IMR-90 (cell line): ENCODE results near the gene CDK6. TPM values are rescaled to one million over a fixed set of nuclear protein-coding genes. Genes with fewer than 3 reads are reported as not detected.

ENCODE experiments used
- ATAC-seq: fragments of 200-7000 bp; cut with Tn5 transposase; 2 replicates; pipeline ENCODE4 v1.9.1; 2020; ENCODE audit warnings: low read depth, mild to moderate bottlenecking, moderate library complexity
- BruUV-seq: library from RNA; stranded (reverse); fragments of 400-500 nt; replicated peaks from 2 replicates; lab custom pipeline; 2021; lab: Mats Ljungman, UMichigan
- CTCF ChIA-PET: fragments of 300-600 bp; formaldehyde crosslinking; extraction: SDS; loops from one replicate; lab custom pipeline; 2021; ENCODE audit warnings: antibody characterized with exemption; lab: Yijun Ruan, JAX
- POLR2A ChIA-PET: fragments of 300-600 bp; sonication (Branson Sonifier 250); formaldehyde crosslinking; loops from one replicate; lab custom pipeline; 2022; ENCODE audit warnings: antibody characterized with exemption; ENCODE audit not compliant: unreplicated experiment; lab: Charles Lee
- DNase-seq: peaks from one replicate; pipeline ENCODE4 v3.0.0; 2013
- H2AFZ ChIP-seq: replicated peaks from 2 replicates; pipeline ENCODE3; 2013; ENCODE audit warnings: low read length, mild to moderate bottlenecking; ENCODE audit not compliant: poor library complexity
- H2AK5ac ChIP-seq: 2 replicates; pipeline ENCODE4 v1.6.1; 2013; ENCODE audit warnings: low read depth, low read length, inconsistent platforms
- H2AK9ac ChIP-seq: replicated peaks from 2 replicates; pipeline ENCODE3; 2013; ENCODE audit warnings: mild to moderate bottlenecking, low read depth, low read length, moderate library complexity; ENCODE audit not compliant: poor library complexity
- H2BK120ac ChIP-seq: 2 replicates; pipeline ENCODE4 v1.6.1; 2013; ENCODE audit warnings: low read depth, low read length, inconsistent platforms
- H2BK15ac ChIP-seq: 3 replicates; pipeline ENCODE4 v1.6.1; 2013; ENCODE audit warnings: low read depth, low read length, inconsistent platforms
- H2BK20ac ChIP-seq: 2 replicates; pipeline ENCODE4 v1.6.1; 2013; ENCODE audit warnings: low read depth, mild to moderate bottlenecking, inconsistent platforms, low read length, moderate library complexity
- H2BK5ac ChIP-seq: 2 replicates; pipeline ENCODE4 v1.6.1; 2013; ENCODE audit warnings: mild to moderate bottlenecking, low read depth, low read length, inconsistent platforms; ENCODE audit not compliant: poor library complexity, severe bottlenecking
- H3K14ac ChIP-seq: replicated peaks from 2 replicates; pipeline ENCODE4 v1.6.1; 2013; ENCODE audit warnings: low read depth, low read length, inconsistent platforms
- H3K18ac ChIP-seq: 2 replicates; pipeline ENCODE4 v1.6.1; 2013; ENCODE audit warnings: low read depth, low read length, control low read depth
- H3K23ac ChIP-seq: 2 replicates; pipeline ENCODE4 v1.6.1; 2013; ENCODE audit warnings: low read depth, low read length, inconsistent platforms
- H3K27ac ChIP-seq: 2 replicates; pipeline ENCODE4 v1.5.1; 2013; ENCODE audit warnings: mild to moderate bottlenecking, control low read depth, low read length; ENCODE audit not compliant: insufficient read depth
- H3K27me3 ChIP-seq: 2 replicates; pipeline ENCODE4 v1.6.1; 2013; ENCODE audit warnings: low read length; ENCODE audit not compliant: control insufficient read depth, insufficient read depth
- H3K36me3 ChIP-seq: 2 replicates; pipeline ENCODE4 v1.6.1; 2013; ENCODE audit warnings: low read length, mixed read lengths; ENCODE audit not compliant: control insufficient read depth, insufficient read depth
- H3K4ac ChIP-seq: 2 replicates; pipeline ENCODE4 v1.6.1; 2013; ENCODE audit warnings: low read depth, low read length, inconsistent platforms
- H3K4me1 ChIP-seq: 2 replicates; pipeline ENCODE4 v1.6.1; 2013; ENCODE audit warnings: low read length, mixed read lengths; ENCODE audit not compliant: control insufficient read depth, insufficient read depth
- H3K4me2 ChIP-seq: 2 replicates; pipeline ENCODE4 v1.6.1; 2013; ENCODE audit warnings: low read depth, mild to moderate bottlenecking, control low read depth, low read length, moderate library complexity
- H3K4me3 ChIP-seq: 2 replicates; pipeline ENCODE4 v1.5.1; 2013; ENCODE audit warnings: low read depth, mild to moderate bottlenecking, control low read depth, low read length, moderate library complexity; ENCODE audit not compliant: insufficient read depth
- H3K56ac ChIP-seq: 2 replicates; pipeline ENCODE4 v1.6.1; 2013; ENCODE audit warnings: low read length, inconsistent platforms; ENCODE audit not compliant: insufficient read depth; ENCODE audit errors: extremely low read depth
- H3K79me1 ChIP-seq, 2 experiments: 2 replicates each; pipeline ENCODE4 v1.6.1; 2013; ENCODE audit warnings: low read length in 2 of 2, inconsistent platforms in 1 of 2, low read depth in 1 of 2
- H3K9ac ChIP-seq: 2 replicates; pipeline ENCODE4 v1.6.1; 2013; ENCODE audit warnings: low read depth, low read length, control low read depth
- H3K9me1 ChIP-seq: 2 replicates; pipeline ENCODE4 v1.6.1; 2013; ENCODE audit warnings: low read length, inconsistent platforms; ENCODE audit not compliant: insufficient read depth
- H3K9me3 ChIP-seq: 2 replicates; pipeline ENCODE4 v1.6.1; 2013; ENCODE audit warnings: low read length; ENCODE audit not compliant: control insufficient read depth, insufficient read depth
- H4K20me1 ChIP-seq: 2 replicates; pipeline ENCODE4 v1.6.1; 2013; ENCODE audit warnings: low read length, inconsistent platforms; ENCODE audit not compliant: insufficient read depth
- H4K5ac ChIP-seq: 2 replicates; pipeline ENCODE4 v1.6.1; 2013; ENCODE audit warnings: mild to moderate bottlenecking, low read depth, low read length, control low read depth
- H4K8ac ChIP-seq, 2 experiments: 2 replicates each; pipeline ENCODE4 v1.6.1; 2013; ENCODE audit warnings: low read depth in 2 of 2, low read length in 2 of 2, control low read depth in 1 of 2, inconsistent platforms in 1 of 2
- H4K91ac ChIP-seq: 2 replicates; pipeline ENCODE4 v1.6.1; 2013; ENCODE audit warnings: low read depth, low read length, inconsistent platforms; ENCODE audit not compliant: insufficient read depth
- BHLHE40 ChIP-seq: fragments of 150-350 bp; IDR thresholded peaks from 2 replicates; pipeline ENCODE4 v1.6.1; 2016; ENCODE audit warnings: mild to moderate bottlenecking, low read depth, low read length
- CEBPB ChIP-seq: IDR thresholded peaks from 2 replicates; pipeline ENCODE4 v1.6.1; 2012; ENCODE audit warnings: low read depth, low read length, improper control_type of control experiment
- CHD1 ChIP-seq: IDR thresholded peaks from 2 replicates; pipeline ENCODE4 v1.6.1; 2012; ENCODE audit warnings: low read depth, low read length, improper control_type of control experiment
- CTCF ChIP-seq: conservative IDR thresholded peaks from 2 replicates; pipeline ENCODE4 v1.5.1; 2012; ENCODE audit warnings: mild to moderate bottlenecking, low read depth, low read length, improper control_type of control experiment
- FOS ChIP-seq: fragments of 150-350 bp; IDR thresholded peaks from 2 replicates; pipeline ENCODE4 v1.6.1; 2016; ENCODE audit warnings: low read depth, low read length
- MAFK ChIP-seq: IDR thresholded peaks from 2 replicates; pipeline ENCODE4 v1.6.1; 2012; ENCODE audit warnings: low read depth, low read length, improper control_type of control experiment
- RAD21 ChIP-seq: IDR thresholded peaks from 2 replicates; pipeline ENCODE4 v1.6.1; 2012; ENCODE audit warnings: low read length, improper control_type of control experiment
- RFX5 ChIP-seq: IDR thresholded peaks from 2 replicates; pipeline ENCODE4 v1.8.0; 2012; ENCODE audit warnings: low read depth, mild to moderate bottlenecking, low read length, moderate library complexity
- SMC3 ChIP-seq: fragments of 150-350 bp; IDR thresholded peaks from 2 replicates; pipeline ENCODE4 v1.6.1; 2016; ENCODE audit warnings: low read depth, mild to moderate bottlenecking, antibody characterized with exemption, low read length, moderate library complexity
- WGBS, 2 experiments: methylation state at CpG; one replicate each; pipeline versions ENCODE4 v1.1.5 to v1.1.7; 2013; ENCODE audit warnings: missing lambda C conversion rate in 2 of 2; ENCODE audit not compliant: insufficient read length in 1 of 2; ENCODE audit errors: extremely low coverage in 2 of 2; 5-methylcytosine and 5-hydroxymethylcytosine counted together
- dilution Hi-C: fragments of 300-500 bp; cut with HindIII; formaldehyde crosslinking; loops from one replicate; pipeline ENCODE4 v1.14.3; 2018; ENCODE audit warnings: low sequenced_read_pairs; ENCODE audit not compliant: unreplicated experiment
- in situ Hi-C: fragments of 300-500 bp; cut with MboI; formaldehyde crosslinking; loops from 3 replicates; pipeline ENCODE4 v1.14.3; 2019; ENCODE audit warnings: low sequenced_read_pairs, inconsistent platforms, mixed read lengths
- intact Hi-C: fragments of 100-400 bp; cut with micrococcal nuclease; formaldehyde crosslinking; loops from 2 replicates; pipeline ENCODE4 v1.10.0; 2022
- polyA plus RNA-seq, 3 experiments: library from polyadenylated mRNA; depleted of rRNA; stranded (reverse); fragments of >200 nt; gene quantifications; 2 replicates each; pipeline ENCODE4 v1.2.3, GENCODE V29; 2012; ENCODE audit warnings: low replicate concordance in 1 of 3
- total RNA-seq: library from RNA; depleted of rRNA; stranded (reverse); fragments of >200 nt; gene quantifications from 2 replicates; pipeline ENCODE4 v1.2.3, GENCODE V29; 2012
- TF ChIP-seq, protein P1 (sequence below): fragments of 150-350 bp; IDR thresholded peaks from 2 replicates; pipeline ENCODE4 v1.6.1; 2017; ENCODE audit warnings: mild to moderate bottlenecking, antibody characterized with exemption, low read length, low read depth
- TF ChIP-seq, protein P2 (sequence below): fragments of 150-350 bp; IDR thresholded peaks from 2 replicates; pipeline ENCODE4 v1.6.1; 2016; ENCODE audit warnings: low read depth, mild to moderate bottlenecking, low read length, moderate library complexity, borderline replicate concordance

Gene CDK6
- total and polyA plus RNA-seq, 2 of the 4 experiments (the other 2 are of a cell fraction) = 21.5 to 195 TPM

DNA sequence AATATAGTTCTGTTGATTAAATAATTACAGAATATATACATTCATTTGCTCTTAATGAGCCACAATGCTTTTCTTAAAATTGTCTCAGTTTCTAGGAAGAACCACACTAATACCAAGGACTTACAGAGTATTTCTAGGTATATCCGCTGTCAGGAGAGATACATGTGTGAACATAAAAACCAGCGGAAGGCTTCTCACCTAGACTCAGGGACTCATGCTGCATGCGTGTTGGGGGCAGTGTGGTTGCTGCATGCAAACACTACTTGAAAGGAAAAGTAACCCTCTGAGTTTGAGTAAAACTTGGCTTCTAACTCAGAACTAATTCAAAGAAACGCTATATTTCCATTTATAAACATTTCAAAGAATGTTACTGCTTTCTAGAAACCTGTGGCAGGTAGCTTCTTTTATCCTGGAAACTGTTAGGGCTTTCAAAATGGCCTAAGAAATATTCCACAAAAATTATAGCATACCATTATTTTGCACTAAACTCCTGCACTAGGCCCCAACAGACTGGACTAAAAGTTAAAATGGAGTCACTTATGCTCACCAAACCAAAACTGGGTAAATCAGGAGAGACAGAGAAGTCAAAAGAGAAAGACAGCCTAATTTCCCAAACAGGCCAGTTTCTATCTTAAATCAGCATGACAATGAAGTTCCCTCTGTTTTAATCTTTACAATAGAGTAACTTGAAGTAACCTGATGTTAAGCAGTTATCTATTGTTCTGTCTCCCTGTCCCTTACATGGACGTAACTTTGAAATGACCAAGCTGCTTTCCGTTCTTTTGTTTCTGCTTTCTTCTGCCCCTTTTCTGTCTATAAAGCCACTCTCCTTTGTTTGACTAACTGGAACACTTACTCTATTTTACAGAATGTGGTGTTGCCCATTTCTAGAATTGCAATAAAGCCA, 151.0 kb downstream of the CDK6 start (continued):
- no peak for TF ChIP-seq CEBPB

GRCh38 chr7:92684274-92684673, 152.1 kb downstream of the CDK6 start:
- H3K36me3 ChIP-seq = peaks cover 2% of the 10 kb centered on the region
- no peak overlapping the region for H2BK5ac ChIP-seq
- ChIA-PET POLR2A (no interaction called here), CTCF (no interaction called here)
- dilution Hi-C loops = no loop called here
- peaks cover 41 to 68% of the 10 kb centered on the region in 2 experiments for H3K79me1 ChIP-seq
- no peak overlapping the region for H4K91ac ChIP-seq
- H3K9me3 ChIP-seq = no peaks in the 10 kb centered on the region
- no peak overlapping the region for H4K8ac ChIP-seq
- peaks cover 21% of the 10 kb centered on the region for H3K9me1 ChIP-seq
- H3K4me2 ChIP-seq = no peak overlapping the region
- H3K18ac ChIP-seq = no peak overlapping the region
- no peak for DNase-seq
- peaks cover 9% of the 10 kb centered on the region; the same call in 1 of the 2 replicates for H3K4me1 ChIP-seq
- BruUV-seq = no TSS peak
- H3K4ac ChIP-seq = no peak overlapping the region
- no peak overlapping the region for H3K9ac ChIP-seq
- H3K4me3 ChIP-seq = no peak overlapping the region
- H2AK9ac ChIP-seq = no peak overlapping the region
- peaks cover 18% of the 10 kb centered on the region; the same call in 1 of the 2 replicates for H4K20me1 ChIP-seq
- no peak overlapping the region for H2BK120ac ChIP-seq
- no peaks in the 10 kb centered on the region for H3K27me3 ChIP-seq
- peak overlapping the region; percentile 70; the same call in 1 of the 2 replicates for H3K23ac ChIP-seq
- no peak overlapping the region for H2AFZ ChIP-seq
- intact Hi-C loops = no loop called here
- no peak overlapping the region for H2BK20ac ChIP-seq
- no peak overlapping the region for H2BK15ac ChIP-seq
- ATAC-seq = no peak
- H3K56ac ChIP-seq = no peak overlapping the region
- no peak overlapping the region for H2AK5ac ChIP-seq
- no peak overlapping the region for H3K14ac ChIP-seq
- H4K5ac ChIP-seq = peak overlapping the region; percentile 29; the same call in 1 of the 2 replicates
- in situ Hi-C loops = loop anchor here (5.0 kb wide), 1 partner anchor 368 kb away; no protein-coding TSS in a partner anchor
- no CpG with 5 or more reads among the region's 1 CpG for WGBS, 2 experiments
- no peak overlapping the region for H3K27ac ChIP-seq
- TF ChIP-seq, protein P1, sequence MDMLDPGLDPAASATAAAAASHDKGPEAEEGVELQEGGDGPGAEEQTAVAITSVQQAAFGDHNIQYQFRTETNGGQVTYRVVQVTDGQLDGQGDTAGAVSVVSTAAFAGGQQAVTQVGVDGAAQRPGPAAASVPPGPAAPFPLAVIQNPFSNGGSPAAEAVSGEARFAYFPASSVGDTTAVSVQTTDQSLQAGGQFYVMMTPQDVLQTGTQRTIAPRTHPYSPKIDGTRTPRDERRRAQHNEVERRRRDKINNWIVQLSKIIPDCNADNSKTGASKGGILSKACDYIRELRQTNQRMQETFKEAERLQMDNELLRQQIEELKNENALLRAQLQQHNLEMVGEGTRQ = no peak
- TF ChIP-seq FOS (no peak), RAD21 (no peak), CEBPB (no peak), CTCF (no peak), BHLHE40 (no peak), CHD1 (no peak), RFX5 (no peak), MAFK (no peak), SMC3 (no peak)
- TF ChIP-seq, protein P2, sequence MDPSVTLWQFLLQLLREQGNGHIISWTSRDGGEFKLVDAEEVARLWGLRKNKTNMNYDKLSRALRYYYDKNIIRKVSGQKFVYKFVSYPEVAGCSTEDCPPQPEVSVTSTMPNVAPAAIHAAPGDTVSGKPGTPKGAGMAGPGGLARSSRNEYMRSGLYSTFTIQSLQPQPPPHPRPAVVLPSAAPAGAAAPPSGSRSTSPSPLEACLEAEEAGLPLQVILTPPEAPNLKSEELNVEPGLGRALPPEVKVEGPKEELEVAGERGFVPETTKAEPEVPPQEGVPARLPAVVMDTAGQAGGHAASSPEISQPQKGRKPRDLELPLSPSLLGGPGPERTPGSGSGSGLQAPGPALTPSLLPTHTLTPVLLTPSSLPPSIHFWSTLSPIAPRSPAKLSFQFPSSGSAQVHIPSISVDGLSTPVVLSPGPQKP = no peak
